Breast epithelium (tissue), 4 donors: ENCODE data around the gene IER5. TPM values are rescaled to one million over a fixed set of nuclear protein-coding genes. Genes with fewer than 3 reads are reported as not detected.
A peak's percentile ranks its signal among the peaks of the same experiment; 100 is the strongest.

Experiments used
- DNase-seq, 2 donors: peaks; one replicate each; pipeline ENCODE4 v3.0.0-alpha.2; 2019; ENCODE audit warnings: low spot score in 2 of 2
- H3K27ac ChIP-seq, 2 donors: fragments of 200-600 bp; sonication (generic) in 1 of 2; one replicate each; pipeline ENCODE4 v1.5.1; 2016 to 2019; ENCODE audit warnings: mild to moderate bottlenecking in 1 of 2
- H3K27me3 ChIP-seq, 2 donors: fragments of 200-600 bp; sonication (generic) in 1 of 2; one replicate each; pipeline versions ENCODE4 v1.5.1 to v1.6.0; 2017 to 2019; ENCODE audit warnings: control low read depth in 1 of 2, mild to moderate bottlenecking in 1 of 2
- H3K36me3 ChIP-seq: fragments of 200-600 bp; one replicate; pipeline ENCODE4 v1.5.1; 2019
- H3K4me1 ChIP-seq, 2 donors: fragments of 200-600 bp; sonication (generic); one replicate each; pipeline ENCODE4 v1.5.1; 2016 to 2019; ENCODE audit warnings: control low read depth in 1 of 2
- H3K4me3 ChIP-seq, 3 donors: fragments of 200-600 bp; sonication (generic); 1 replicate in 2 of 3; 2 replicates in 1 of 3; pipeline ENCODE4 v1.5.1; 2016 to 2019; ENCODE audit warnings: mild to moderate bottlenecking in 3 of 3, moderate library complexity in 2 of 3
- H3K9me3 ChIP-seq, 2 donors: fragments of 200-600 bp; sonication (generic) in 1 of 2; one replicate each; pipeline ENCODE4 v1.5.1; 2016 to 2019; ENCODE audit warnings: control low read depth in 1 of 2
- POLR2A ChIP-seq: fragments of 450-650 bp; IDR thresholded peaks from one replicate; pipeline ENCODE4 v1.6.1; 2016; ENCODE audit warnings: antibody characterized with exemption, mild to moderate bottlenecking, moderate library complexity
- POLR2AphosphoS5 ChIP-seq, 3 donors: sonication (generic); formaldehyde crosslinking; IDR thresholded peaks; one replicate each; pipeline ENCODE4 v1.6.1; 2017; ENCODE audit warnings: antibody characterized with exemption in 3 of 3
- intact Hi-C: fragments of 100-400 bp; cut with DNase I; formaldehyde crosslinking; loops from one replicate; pipeline ENCODE4 v1.15.1; 2023; ENCODE audit warnings: low total_unique reads
- total RNA-seq, 3 donors: library from RNA; depleted of rRNA; stranded (reverse); fragments of >200 nt; gene quantifications; one replicate each; pipeline ENCODE4 v1.1.0, GENCODE V29; 2016
- TF ChIP-seq, protein P1 (sequence below), 3 donors: fragments of 450-650 bp; IDR thresholded peaks; one replicate each; pipeline ENCODE4 v1.5.1; 2016 to 2017; ENCODE audit warnings: antibody characterized with exemption in 3 of 3, mild to moderate bottlenecking in 3 of 3, moderate library complexity in 3 of 3

Gene IER5
- total RNA-seq, 3 donors from 2014 or later = 6.9 to 19.7 (median 18.1) TPM

DNA sequence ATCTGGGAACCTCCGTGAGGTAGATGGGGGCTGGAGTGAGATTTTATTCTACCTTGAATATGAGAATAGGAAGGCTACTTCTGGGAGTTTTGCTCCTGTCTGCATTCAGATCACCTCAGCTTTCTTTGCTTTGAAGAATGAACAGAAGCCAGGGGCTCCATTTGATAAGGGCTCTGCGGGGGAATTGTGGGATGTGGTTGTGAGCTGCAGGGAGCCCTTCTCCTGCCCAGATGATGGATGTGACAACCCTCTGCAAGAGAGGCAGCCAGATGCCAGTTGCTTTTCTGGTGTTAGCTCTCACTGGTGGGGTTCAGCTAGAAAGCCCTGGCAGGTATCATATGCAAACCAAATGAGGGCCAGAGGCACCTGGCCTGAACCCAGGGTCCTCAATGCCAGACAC lies 21.5 kb downstream of the IER5 start:
- no peak overlapping the region for H3K4me3 ChIP-seq
- no peaks in the 10 kb centered on the region for H3K36me3 ChIP-seq
- intact Hi-C loops = no loop called here
- DNase-seq = no peak
- H3K27ac ChIP-seq = no peak overlapping the region
- peaks cover 0 to 9% of the 10 kb centered on the region in 2 donors for H3K4me1 ChIP-seq
- TF ChIP-seq POLR2AphosphoS5 (IDR thresholded peaks at IDR 0.05) (no peak), POLR2A (no peak)
- TF ChIP-seq, protein P1, sequence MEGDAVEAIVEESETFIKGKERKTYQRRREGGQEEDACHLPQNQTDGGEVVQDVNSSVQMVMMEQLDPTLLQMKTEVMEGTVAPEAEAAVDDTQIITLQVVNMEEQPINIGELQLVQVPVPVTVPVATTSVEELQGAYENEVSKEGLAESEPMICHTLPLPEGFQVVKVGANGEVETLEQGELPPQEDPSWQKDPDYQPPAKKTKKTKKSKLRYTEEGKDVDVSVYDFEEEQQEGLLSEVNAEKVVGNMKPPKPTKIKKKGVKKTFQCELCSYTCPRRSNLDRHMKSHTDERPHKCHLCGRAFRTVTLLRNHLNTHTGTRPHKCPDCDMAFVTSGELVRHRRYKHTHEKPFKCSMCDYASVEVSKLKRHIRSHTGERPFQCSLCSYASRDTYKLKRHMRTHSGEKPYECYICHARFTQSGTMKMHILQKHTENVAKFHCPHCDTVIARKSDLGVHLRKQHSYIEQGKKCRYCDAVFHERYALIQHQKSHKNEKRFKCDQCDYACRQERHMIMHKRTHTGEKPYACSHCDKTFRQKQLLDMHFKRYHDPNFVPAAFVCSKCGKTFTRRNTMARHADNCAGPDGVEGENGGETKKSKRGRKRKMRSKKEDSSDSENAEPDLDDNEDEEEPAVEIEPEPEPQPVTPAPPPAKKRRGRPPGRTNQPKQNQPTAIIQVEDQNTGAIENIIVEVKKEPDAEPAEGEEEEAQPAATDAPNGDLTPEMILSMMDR (IDR thresholded peaks at IDR 0.05) = no peak
- H3K9me3 ChIP-seq = no peaks in the 10 kb centered on the region
- no peaks in the 10 kb centered on the region for H3K27me3 ChIP-seq

DNA sequence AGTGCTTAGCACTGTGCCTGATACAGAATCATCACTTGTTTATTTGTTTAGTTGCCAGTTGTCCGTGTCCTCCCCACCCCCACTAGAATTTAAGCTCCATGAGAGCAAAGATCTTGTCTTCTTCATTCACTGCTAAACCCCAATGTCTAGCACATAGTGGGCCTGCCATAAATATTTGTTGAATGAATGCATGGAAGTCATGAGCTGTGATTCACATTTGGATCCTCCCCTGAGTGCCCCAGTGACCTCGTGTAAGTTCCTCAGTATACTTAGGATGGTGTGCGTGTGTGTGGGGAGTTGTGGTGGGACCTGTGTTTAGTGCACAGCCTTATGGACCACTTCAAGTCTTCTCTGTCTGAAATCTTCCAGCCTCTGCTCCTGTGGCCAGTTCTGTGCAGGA lies 23.1 kb downstream of the IER5 start:
- Histone ChIP-seq H3K36me3 (no peaks in the 10 kb centered on the region), H3K4me1 (peaks cover 0 to 9% of the 10 kb centered on the region in 2 donors), H3K27me3 (no peaks in the 10 kb centered on the region), H3K4me3 (no peak overlapping the region), H3K9me3 (no peaks in the 10 kb centered on the region), H3K27ac (peak overlapping the region; percentile 68 to 76)
- TF ChIP-seq POLR2AphosphoS5 (IDR thresholded peaks at IDR 0.05) = no peak
- TF ChIP-seq POLR2A = no peak
- TF ChIP-seq, protein P1 (IDR thresholded peaks at IDR 0.05) = no peak
- intact Hi-C loops = no loop called here
- no peak for DNase-seq

DNA sequence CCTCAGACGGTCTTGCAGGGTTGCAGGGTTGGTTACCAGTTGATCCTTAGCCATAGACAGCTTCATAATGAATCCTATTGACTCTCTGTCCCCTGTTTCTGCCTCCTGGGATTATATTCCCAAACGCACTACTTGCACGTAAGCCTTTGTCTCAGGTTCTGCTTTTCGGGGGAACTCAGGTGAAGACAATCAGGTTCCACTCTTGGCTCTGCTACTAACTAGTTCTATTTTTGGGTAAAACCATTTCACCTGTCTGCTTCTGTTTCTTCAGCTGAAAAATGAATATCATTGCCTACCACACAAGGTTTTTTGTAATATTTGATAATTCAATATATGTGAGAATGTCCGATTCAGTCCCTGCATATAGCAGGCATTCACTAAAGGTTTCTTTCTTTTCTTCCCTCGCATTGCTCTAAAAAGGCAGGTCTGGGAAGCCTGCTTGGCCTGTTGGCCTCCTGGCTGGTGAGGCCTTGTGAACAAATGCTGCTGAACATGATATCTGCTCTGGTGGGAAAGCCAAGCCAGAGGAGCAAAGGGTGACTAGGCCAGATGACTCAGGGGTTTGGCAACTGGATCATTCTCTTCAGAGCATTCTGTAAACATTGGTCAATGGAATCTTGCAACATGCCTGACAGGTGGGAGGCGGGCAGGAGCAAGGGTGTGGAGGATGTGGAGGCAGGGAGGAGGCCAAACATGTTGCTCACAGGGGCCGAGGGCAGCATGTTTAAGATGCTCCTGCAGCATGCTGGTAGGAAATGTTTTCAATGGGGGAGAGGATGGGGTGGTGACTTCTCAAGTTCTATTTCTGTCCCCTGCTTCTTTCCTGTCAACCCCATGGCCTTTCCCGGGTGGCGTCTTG lies 23.8 kb downstream of the IER5 start:
- H3K27me3 ChIP-seq = no peaks in the 10 kb centered on the region
- no peaks in the 10 kb centered on the region for H3K36me3 ChIP-seq
- H3K4me1 ChIP-seq = peaks cover 0 to 9% of the 10 kb centered on the region in 2 donors
- H3K4me3 ChIP-seq = no peak overlapping the region
- TF ChIP-seq, protein P1 (IDR thresholded peaks at IDR 0.05) = no peak
- TF ChIP-seq POLR2AphosphoS5 (IDR thresholded peaks at IDR 0.05) (peak; percentile 83 to 98 (median 97)), POLR2A (no peak)
- intact Hi-C loops = no loop called here
- peak; percentile 76 to 91 for DNase-seq
- H3K9me3 ChIP-seq = no peaks in the 10 kb centered on the region
- peak overlapping the region; percentile 69 to 76 for H3K27ac ChIP-seq

DNA sequence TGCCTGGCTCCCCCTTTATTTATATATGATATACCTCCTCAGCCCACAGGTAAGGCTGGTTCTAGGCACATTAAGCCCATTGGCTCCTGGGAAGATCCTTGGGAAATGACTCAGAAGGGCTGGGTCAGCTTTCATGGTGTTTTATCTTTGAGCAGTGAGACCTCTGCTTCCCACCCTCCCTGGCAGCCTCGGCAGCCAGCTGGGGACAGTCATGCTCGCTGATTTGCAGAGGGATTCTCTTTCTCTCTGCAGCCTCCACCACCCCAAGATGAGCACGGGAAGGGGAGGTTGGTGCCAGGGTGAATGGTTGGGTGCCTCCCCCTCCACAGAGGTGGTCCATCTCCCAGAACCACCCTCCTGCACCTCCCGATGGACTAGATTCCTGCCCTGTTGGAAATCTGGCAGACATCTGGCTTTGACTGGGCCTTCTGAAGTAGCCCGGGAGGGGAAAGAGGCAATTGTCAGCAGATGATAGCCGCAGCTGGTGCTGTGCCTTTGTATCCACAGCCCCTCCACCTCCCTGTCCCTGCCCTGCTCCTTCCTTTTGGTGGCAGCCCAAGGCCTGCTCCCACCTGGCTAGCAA lies 24.6 kb downstream of the IER5 start:
- Histone ChIP-seq H3K9me3 (no peaks in the 10 kb centered on the region), H3K4me3 (no peak overlapping the region), H3K4me1 (peaks cover 4 to 13% of the 10 kb centered on the region in 2 donors), H3K36me3 (no peaks in the 10 kb centered on the region), H3K27ac (peak overlapping the region; percentile 69 to 76), H3K27me3 (no peaks in the 10 kb centered on the region)
- TF ChIP-seq, protein P1 (IDR thresholded peaks at IDR 0.05) = no peak
- TF ChIP-seq POLR2A (no peak), POLR2AphosphoS5 (IDR thresholded peaks at IDR 0.05) (no peak)
- DNase-seq = no peak
- intact Hi-C loops = no loop called here
